ENCODE results near the gene AAK1.

Gene AAK1

GRCh38 chr2:69438580-69438979 lies 205.0 kb downstream of the AAK1 start:
- TF ChIP-seq CTCF (conservative IDR thresholded peaks at IDR 0.05; ENCODE audit: low read depth, low read length): no peak
- no peak overlapping the region for H3K4me3 ChIP-seq (ENCODE audit: low read depth, low read length)
- no peak for DNase-seq (ENCODE audit: low read depth)

GRCh38 chr2:69437751-69438154 lies 205.8 kb downstream of the AAK1 start:
- DNase-seq (ENCODE audit: low read depth): no peak
- peak overlapping the region; percentile 99 for H3K4me3 ChIP-seq (ENCODE audit: low read depth, low read length)
- no peak for TF ChIP-seq CTCF (conservative IDR thresholded peaks at IDR 0.05; ENCODE audit: low read depth, low read length)

GRCh38 chr2:69436938-69437750 lies 206.4 kb downstream of the AAK1 start, which contains the start of gene NFU1:
NFU1 (minus strand) TSS chr2:69437435; CDS start chr2:69437422, 13 bp downstream.
- peak; percentile 76 for TF ChIP-seq CTCF (conservative IDR thresholded peaks at IDR 0.05; ENCODE audit: low read depth, low read length)
- peak within 1 kb of the TSS; percentile 99 for H3K4me3 ChIP-seq (ENCODE audit: low read depth, low read length)
- peak; percentile 98 for DNase-seq (ENCODE audit: low read depth)

GRCh38 chr2:69436596-69436937 lies 207.0 kb downstream of the AAK1 start:
- DNase-seq (ENCODE audit: low read depth): peak; percentile 23
- no peak for TF ChIP-seq CTCF (conservative IDR thresholded peaks at IDR 0.05; ENCODE audit: low read depth, low read length)
- peak overlapping the region; percentile 99 for H3K4me3 ChIP-seq (ENCODE audit: low read depth, low read length)

- no peak overlapping the region for H3K4me3 ChIP-seq (ENCODE audit: low read depth, low read length)
- DNase-seq (ENCODE audit: low read depth): no peak
- no peak for TF ChIP-seq CTCF (conservative IDR thresholded peaks at IDR 0.05; ENCODE audit: low read depth, low read length)
Measured at GRCh38 chr2:69434753-69435152, 208.8 kb downstream of the AAK1 start.

- no peak overlapping the region for H3K4me3 ChIP-seq (ENCODE audit: low read depth, low read length)
- DNase-seq (ENCODE audit: low read depth): no peak
- TF ChIP-seq CTCF (conservative IDR thresholded peaks at IDR 0.05; ENCODE audit: low read depth, low read length): no peak
Measured at GRCh38 chr2:69429491-69430183, 213.9 kb downstream of the AAK1 start.

All from choroid plexus epithelial cell (primary cell).